AG10803 (cell line): Measurements from ENCODE around the gene PNPO.
A peak's percentile ranks its signal among the peaks of the same experiment; 100 is the strongest.

ENCODE experiments used
- DNase-seq: peaks from one replicate; pipeline ENCODE4 v3.0.0; 2010; ENCODE audit warnings: low read depth
- H3K4me3 ChIP-seq: 2 replicates; pipeline ENCODE4 v1.5.1; 2011; ENCODE audit warnings: mild to moderate bottlenecking, low read length, control low read depth
- CTCF ChIP-seq: conservative IDR thresholded peaks from 2 replicates; pipeline ENCODE4 v1.5.1; 2011; ENCODE audit warnings: mild to moderate bottlenecking, low read length, control low read depth, inconsistent platforms

PNPO gene

GRCh38 chr17:47898241-47898640 lies 43.1 kb upstream of the PNPO start:
- no peak for DNase-seq
- H3K4me3 ChIP-seq: no peak overlapping the region
- TF ChIP-seq CTCF: no peak

- no peak for TF ChIP-seq CTCF
- DNase-seq: no peak
- no peak overlapping the region for H3K4me3 ChIP-seq
Measured at GRCh38 chr17:47899643-47900042, 41.7 kb upstream of the PNPO start.

DNA sequence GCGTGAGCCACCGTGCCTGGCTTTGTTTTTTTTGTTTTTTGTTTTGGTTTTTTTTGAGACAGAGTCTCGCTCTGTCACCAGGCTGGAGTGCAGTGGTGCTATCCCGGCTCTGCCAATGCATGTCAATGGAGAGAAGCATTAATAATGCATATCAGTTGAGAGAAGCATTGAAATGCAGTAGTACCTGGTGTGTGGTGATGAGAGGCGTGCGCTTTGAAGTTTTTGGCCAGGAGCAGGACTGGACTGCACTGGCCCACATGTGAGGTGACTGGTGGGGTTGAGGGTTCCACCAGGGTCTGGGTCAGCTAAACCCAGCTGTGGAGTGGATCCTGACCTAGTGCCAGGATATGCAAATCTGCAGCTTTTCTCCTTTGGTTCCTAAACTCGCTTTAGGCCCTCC lies 39.9 kb upstream of the PNPO start:
- no peak for TF ChIP-seq CTCF
- DNase-seq: no peak
- H3K4me3 ChIP-seq: no peak overlapping the region

- TF ChIP-seq CTCF: no peak
- H3K4me3 ChIP-seq: no peak overlapping the region
Measured at GRCh38 chr17:47902039-47902744, 39.2 kb upstream of the PNPO start.

DNA sequence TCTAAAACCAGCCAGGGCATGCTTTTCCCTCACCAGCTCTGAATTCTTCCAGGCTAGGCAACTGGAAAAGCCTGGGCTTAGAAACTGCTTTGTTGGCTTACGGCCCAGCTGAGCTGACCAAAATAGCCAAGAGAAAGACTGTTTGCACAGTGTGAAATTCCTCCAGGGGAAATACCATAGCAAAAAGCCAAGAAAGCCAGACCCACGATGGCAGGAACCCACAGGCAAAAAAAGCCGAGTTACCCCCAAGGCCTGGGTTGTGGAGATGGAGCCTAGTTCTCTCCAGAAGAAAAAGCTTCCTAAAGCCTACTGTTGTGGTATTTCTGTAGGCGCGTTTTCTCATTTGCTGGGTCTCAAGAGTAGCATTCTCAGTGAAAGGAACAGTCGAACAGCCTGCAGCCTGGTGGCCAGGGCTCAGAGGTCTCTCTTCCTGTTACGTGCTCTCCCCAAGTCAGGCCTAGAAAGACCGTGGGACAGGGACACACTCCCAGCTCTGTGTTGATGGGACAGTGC lies 36.1 kb upstream of the PNPO start:
- TF ChIP-seq CTCF: no peak
- peak; percentile 92 for DNase-seq
- no peak overlapping the region for H3K4me3 ChIP-seq

More at GRCh38 chr17:47902039-47902744, 39.2 kb upstream of the PNPO start:
- no peak for DNase-seq

DNA sequence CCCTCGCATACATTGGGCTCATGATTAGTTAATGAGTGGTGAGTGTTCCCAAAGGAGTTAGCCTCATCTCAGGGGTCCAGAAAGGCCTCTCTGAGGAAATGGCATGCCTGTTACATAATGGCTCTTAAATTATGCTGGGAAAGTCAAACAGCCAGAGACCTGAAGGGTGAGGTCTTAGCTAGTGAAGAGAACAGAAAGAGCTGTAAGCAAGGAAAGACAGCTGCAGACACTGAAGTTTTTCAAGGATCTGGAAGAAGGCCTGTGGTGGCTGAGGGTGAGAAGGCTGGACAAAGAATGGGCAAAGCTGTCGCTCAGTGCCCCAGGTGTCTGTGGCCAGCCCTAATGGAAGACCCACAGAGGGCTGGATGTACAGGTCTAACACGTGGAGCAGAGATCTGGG lies 34.9 kb upstream of the PNPO start:
- DNase-seq: no peak
- TF ChIP-seq CTCF: no peak
- no peak overlapping the region for H3K4me3 ChIP-seq

DNA sequence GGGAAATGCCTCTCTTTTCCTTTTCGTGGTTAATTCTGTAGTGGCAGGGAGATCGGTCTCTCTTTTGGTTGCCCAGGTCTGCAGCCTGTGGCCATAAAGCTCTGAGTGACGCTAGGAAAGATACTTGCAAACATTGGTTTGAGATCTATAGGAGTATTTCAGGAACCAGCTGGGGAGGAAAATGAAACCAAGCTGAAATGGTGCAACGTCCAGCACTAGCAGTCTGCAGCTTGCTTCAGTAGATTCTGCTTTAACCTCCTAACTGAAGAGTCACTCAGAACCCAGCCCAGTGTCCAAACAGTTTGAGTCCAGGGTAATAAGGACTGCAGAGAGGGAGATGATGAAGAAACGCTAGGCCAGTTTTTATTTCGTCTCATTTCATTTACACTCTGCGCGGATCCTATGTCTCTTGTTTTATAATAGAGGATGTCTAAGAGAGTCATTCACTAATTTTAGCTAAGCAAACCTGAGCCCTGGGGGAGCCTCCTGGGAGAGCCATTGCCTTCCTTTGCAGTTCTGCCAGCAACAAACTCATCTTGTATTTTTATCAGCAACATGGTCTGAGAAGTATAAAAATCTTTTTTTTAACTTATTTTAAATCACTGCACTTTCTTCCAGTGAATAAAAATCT lies 33.3 kb upstream of the PNPO start:
- no peak for DNase-seq
- TF ChIP-seq CTCF: no peak
- H3K4me3 ChIP-seq: no peak overlapping the region
